Ammon's horn (tissue), 1 donor: Measurements from ENCODE around the gene BEX4.
A peak's percentile ranks its signal among the peaks of the same experiment; 100 is the strongest.
"Not testable (repeated sequence)": the region's sequence is repeated elsewhere in the genome, so short reads cannot be mapped to it uniquely, and the experiment has no call there.

ENCODE experiments used
- DNase-seq: peaks from one replicate; pipeline ENCODE4 v3.0.0-alpha.2; 2016; ENCODE audit warnings: low spot score

BEX4 gene

GRCh38 chrX:103214870-103215424, at the start of gene BEX4:
Gene BEX4, plus strand, starts transcription at chrX:103215108. Its CDS starts 1,046 bp downstream, at chrX:103216154.
- DNase-seq = peak; percentile 95

- no peak for DNase-seq
These were observed 44.7 kb upstream of the BEX4 start for GRCh38 chrX:103170216-103170615.

GRCh38 chrX:103171353-103171752, 43.6 kb upstream of the BEX4 start:
- DNase-seq = no peak

- DNase-seq = not testable (repeated sequence)
These were observed 39.7 kb upstream of the BEX4 start for GRCh38 chrX:103175256-103175655.

- peak; percentile 59 for DNase-seq
These were observed 38.8 kb upstream of the BEX4 start for GRCh38 chrX:103175944-103176753.

GRCh38 chrX:103177556-103177955, 37.4 kb upstream of the BEX4 start:
- DNase-seq = no peak

GRCh38 chrX:103183912-103184311, 31.0 kb upstream of the BEX4 start:
- no peak for DNase-seq

- DNase-seq = peak; percentile 3
These were observed 26.9 kb upstream of the BEX4 start for GRCh38 chrX:103187953-103188475.

- DNase-seq = no peak
These were observed 17.1 kb upstream of the BEX4 start for GRCh38 chrX:103197721-103198306.

- DNase-seq = not testable (repeated sequence)
These were observed 16.2 kb upstream of the BEX4 start for GRCh38 chrX:103198668-103199067.

GRCh38 chrX:103201041-103201440, 13.9 kb upstream of the BEX4 start:
- DNase-seq = no peak

- no peak for DNase-seq
These were observed 4.9 kb upstream of the BEX4 start for GRCh38 chrX:103210056-103210455.

GRCh38 chrX:103211012-103211715, 3.7 kb upstream of the BEX4 start:
- DNase-seq = peak; percentile 69

GRCh38 chrX:103212749-103213457, 2.0 kb upstream of the BEX4 start:
- DNase-seq = no peak

GRCh38 chrX:103215425-103215991, 600 bp downstream of the BEX4 start:
- peak; percentile 42 for DNase-seq

GRCh38 chrX:103220511-103221323, 5.8 kb downstream of the BEX4 start:
- no peak for DNase-seq

- not testable (repeated sequence) for DNase-seq
These were observed 11.0 kb downstream of the BEX4 start for GRCh38 chrX:103225918-103226317.

- no peak for DNase-seq
These were observed 18.4 kb downstream of the BEX4 start for GRCh38 chrX:103233263-103233662.

GRCh38 chrX:103234869-103235268, 20.0 kb downstream of the BEX4 start:
- no peak for DNase-seq

GRCh38 chrX:103235608-103236007, 20.7 kb downstream of the BEX4 start:
- not testable (repeated sequence) for DNase-seq
